K562 (cell line): ENCODE measurements around the gene GGA2. TPM values are rescaled to one million over a fixed set of nuclear protein-coding genes. Genes with fewer than 3 reads are reported as not detected.

Experiments used
- CBFB ChIP-seq: sonication (generic); formaldehyde crosslinking; IDR thresholded peaks from 2 replicates; pipeline ENCODE4 v1.4.0; 2020; ENCODE audit warnings: mild to moderate bottlenecking, missing genetic modification reagents
- CHD4 ChIP-seq: fragments of 200-600 bp; sonication (generic); IDR thresholded peaks from 3 replicates; pipeline ENCODE4 v1.6.1; 2012; ENCODE audit warnings: low read depth, mild to moderate bottlenecking, mixed read lengths, low read length, inconsistent platforms; ENCODE audit not compliant: insufficient read depth, insufficient replicate concordance, poor library complexity, severe bottlenecking
- ELF2 ChIP-seq: fragments of 250-450 bp; sonication (Bioruptor Pico); IDR thresholded peaks from 2 replicates; pipeline ENCODE4 v1.5.0; 2021; ENCODE audit warnings: mild to moderate bottlenecking
- HCFC1 ChIP-seq: IDR thresholded peaks from 2 replicates; pipeline ENCODE4 v1.6.1; 2012; ENCODE audit warnings: low read depth, low read length, improper control_type of control experiment
- KDM2B ChIP-seq: fragments of 250-450 bp; sonication (Bioruptor Pico); IDR thresholded peaks from 2 replicates; pipeline ENCODE4 v1.8.0; 2021; ENCODE audit warnings: mild to moderate bottlenecking, moderate library complexity
- L3MBTL2 ChIP-seq: fragments of 450-650 bp; IDR thresholded peaks from 2 replicates; pipeline ENCODE4 v1.6.1; 2016; ENCODE audit warnings: mild to moderate bottlenecking, moderate library complexity
- MBD1 ChIP-seq: fragments of 250-450 bp; sonication (Bioruptor Pico); IDR thresholded peaks from 2 replicates; pipeline ENCODE4 v1.8.0; 2022; ENCODE audit warnings: inconsistent platforms
- MCM3 ChIP-seq: fragments of 450-650 bp; IDR thresholded peaks from 2 replicates; pipeline ENCODE4 v1.6.1; 2016
- MCM7 ChIP-seq, 2 experiments: fragments of 450-650 bp; IDR thresholded peaks; 2 replicates each; pipeline ENCODE4 v1.6.1; 2016 to 2018
- PKNOX1 ChIP-seq: fragments of 450-650 bp; IDR thresholded peaks from 2 replicates; pipeline ENCODE4 v1.6.1; 2016
- RBM14 ChIP-seq: fragments of 200-400 bp; formaldehyde crosslinking; IDR thresholded peaks from 2 replicates; pipeline ENCODE4 v1.6.1; 2018; ENCODE audit warnings: low read depth, mild to moderate bottlenecking, low read length, moderate library complexity, borderline replicate concordance; ENCODE audit not compliant: insufficient read depth
- RBM34 ChIP-seq: fragments of 200-400 bp; formaldehyde crosslinking; IDR thresholded peaks from 2 replicates; pipeline ENCODE4 v1.6.1; 2018; ENCODE audit warnings: low read length, borderline replicate concordance; ENCODE audit not compliant: insufficient read depth
- RNF2 ChIP-seq: sonication (generic); IDR thresholded peaks from 2 replicates; pipeline ENCODE4 v1.6.1; 2016
- SMARCE1 ChIP-seq: fragments of 450-650 bp; IDR thresholded peaks from 2 replicates; pipeline ENCODE4 v1.7.1; 2016; ENCODE audit warnings: mild to moderate bottlenecking
- SP1 ChIP-seq: sonication (generic); formaldehyde crosslinking; IDR thresholded peaks from 2 replicates; pipeline ENCODE4 v1.8.1; 2022; ENCODE audit warnings: mild to moderate bottlenecking, missing genetic modification reagents
- TFAM ChIP-seq: fragments of 250-450 bp; sonication (Bioruptor Pico); conservative IDR thresholded peaks from 2 replicates; pipeline ENCODE4 v1.5.0; 2021; ENCODE audit warnings: mild to moderate bottlenecking, moderate library complexity
- ZC3H8 ChIP-seq: fragments of 450-650 bp; IDR thresholded peaks from 2 replicates; pipeline ENCODE4 v1.6.1; 2017
- ZNF133 ChIP-seq: fragments of 250-450 bp; sonication (Bioruptor Pico); IDR thresholded peaks from 2 replicates; pipeline ENCODE4 v1.4.0; 2020; ENCODE audit warnings: mild to moderate bottlenecking
- ZNF165 ChIP-seq: fragments of 250-450 bp; sonication (Bioruptor Pico); IDR thresholded peaks from 2 replicates; pipeline ENCODE4 v1.4.0; 2020; ENCODE audit warnings: borderline replicate concordance
- ZNF584 ChIP-seq: fragments of 200-800 bp; sonication (Bioruptor generic); IDR thresholded peaks from 2 replicates; pipeline ENCODE4 v1.6.1; 2016; ENCODE audit warnings: low read depth, mild to moderate bottlenecking, missing genetic modification characterization, missing compliant biosample characterization
- ZNF707 ChIP-seq: fragments of 250-450 bp; sonication (Bioruptor Pico); conservative IDR thresholded peaks from 2 replicates; pipeline ENCODE4 v1.8.0; 2022; ENCODE audit warnings: inconsistent platforms, mild to moderate bottlenecking, moderate library complexity
- polyA plus RNA-seq, 8 experiments: library from polyadenylated mRNA; depleted of rRNA in 4 of 8; stranded (reverse) in 5 of 8; unstranded in 3 of 8; fragments of >200 nt; fragmentation: Nextera tagmentation in 2 of 8; fragmentation: Illumina TruSeq in 1 of 8; extraction: Ambion mirVana in 2 of 8; extraction: Trizol in 1 of 8; gene quantifications; 2 replicates each; pipeline versions ENCODE4 v1.2.1 to v1.2.3, GENCODE V29; 2011 to 2014; ENCODE audit warnings: inconsistent platforms in 1 of 8, missing spikeins in 1 of 8
- total RNA-seq, 7 experiments: library from RNA; depleted of rRNA in 6 of 7; stranded (reverse); fragments of >200 nt in 6 of 7; fragmentation: Illumina TruSeq in 2 of 7; extraction: Trizol in 2 of 7; gene quantifications; 2 replicates each; pipeline versions ENCODE4 v1.2.1 to v1.2.3, GENCODE V29; 2011 to 2021; ENCODE audit warnings: low replicate concordance in 1 of 7
- TF ChIP-seq, protein P1 (sequence below), 2 experiments: fragments of 450-650 bp; IDR thresholded peaks; 2 replicates each; pipeline ENCODE4 v1.6.1; 2016

The GGA2 gene
- total and polyA plus RNA-seq, 9 of the 15 experiments (the other 6 are each of a cell fraction or from before 2014, with no cell fraction given), result 11.9 to 133 (median 66.3) TPM

DNA sequence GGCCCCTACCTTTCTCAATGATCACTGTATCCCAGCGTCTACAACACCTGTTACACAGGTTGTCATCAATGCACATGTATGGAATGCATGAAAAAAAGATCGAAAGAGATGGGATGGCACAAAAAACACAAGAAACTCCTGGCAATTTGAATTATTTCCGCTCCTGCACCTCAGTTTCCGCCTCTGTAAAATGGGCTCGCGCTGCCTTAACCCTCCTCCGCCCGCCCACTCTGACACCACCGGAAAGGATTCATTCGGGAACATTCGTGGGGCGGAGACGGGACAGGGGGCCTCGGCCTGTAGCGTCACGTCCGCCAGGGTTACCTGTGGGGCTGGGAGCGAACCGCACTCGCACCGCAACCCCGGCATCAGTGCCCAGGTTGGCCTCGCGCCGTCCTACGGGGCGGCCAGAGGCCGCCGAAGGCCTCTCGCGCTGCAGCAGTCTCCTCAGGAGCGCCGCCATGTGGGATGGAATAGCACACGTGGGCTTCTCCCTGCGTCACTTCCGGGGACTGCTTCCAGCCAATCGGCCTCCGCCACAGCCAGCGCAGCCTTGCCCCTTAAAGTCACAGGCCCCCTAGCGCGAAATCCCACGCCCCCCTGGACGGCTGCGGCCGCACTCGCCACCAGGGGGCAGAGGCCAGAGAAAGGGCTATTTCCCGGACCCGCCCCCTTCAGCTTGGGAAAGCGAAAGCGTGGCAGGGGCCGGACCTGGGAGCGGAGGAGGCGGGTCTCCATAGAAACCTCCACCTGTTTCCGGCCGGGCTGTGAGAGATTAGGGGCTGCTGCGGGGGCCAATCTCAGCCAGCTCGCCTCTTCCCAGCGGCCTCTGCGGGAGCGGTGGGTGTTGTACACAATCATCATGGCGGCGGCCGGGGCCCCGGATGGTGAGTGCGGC lies 46.8 kb upstream of the GGA2 start, which contains the start of the genes EARS2 and UBFD1 (continued):
- TF ChIP-seq ZC3H8 (no peak), CBFB (CRISPR knock-in tag) (no peak), RBM34 (no peak), KDM2B (no peak), SMARCE1 (no peak), CHD4 (peak; percentile 99), RNF2 (0 out of 2 replicates have a peak, but pooled peaks have one; percentile 20), L3MBTL2 (peak; percentile 92), ZNF165 (no peak), ZNF133 (no peak), TFAM (CRISPR knock-in tag) (no peak), ZNF584 (CRISPR knock-in tag) (no peak), MCM7 (IDR thresholded peaks at IDR 0.05) (no peak), ELF2 (0 out of 2 replicates have a peak, but pooled peaks have one; percentile 10), MBD1 (CRISPR knock-in tag) (no peak), SP1 (peak; percentile 100), MCM3 (no peak), RBM14 (no peak), ZNF707 (CRISPR knock-in tag) (no peak), HCFC1 (peak; percentile 67), PKNOX1 (peak; percentile 98)
- TF ChIP-seq, protein P1, sequence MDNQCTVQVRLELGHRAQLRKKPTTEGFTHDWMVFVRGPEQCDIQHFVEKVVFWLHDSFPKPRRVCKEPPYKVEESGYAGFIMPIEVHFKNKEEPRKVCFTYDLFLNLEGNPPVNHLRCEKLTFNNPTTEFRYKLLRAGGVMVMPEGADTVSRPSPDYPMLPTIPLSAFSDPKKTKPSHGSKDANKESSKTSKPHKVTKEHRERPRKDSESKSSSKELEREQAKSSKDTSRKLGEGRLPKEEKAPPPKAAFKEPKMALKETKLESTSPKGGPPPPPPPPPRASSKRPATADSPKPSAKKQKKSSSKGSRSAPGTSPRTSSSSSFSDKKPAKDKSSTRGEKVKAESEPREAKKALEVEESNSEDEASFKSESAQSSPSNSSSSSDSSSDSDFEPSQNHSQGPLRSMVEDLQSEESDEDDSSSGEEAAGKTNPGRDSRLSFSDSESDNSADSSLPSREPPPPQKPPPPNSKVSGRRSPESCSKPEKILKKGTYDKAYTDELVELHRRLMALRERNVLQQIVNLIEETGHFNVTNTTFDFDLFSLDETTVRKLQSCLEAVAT (IDR thresholded peaks at IDR 0.05), result 0 out of 4 replicates have a peak, but pooled peaks of 1 of the 2 experiments have one; percentile 16
